ENCODE results near the gene RB1.

RB1 gene

DNA sequence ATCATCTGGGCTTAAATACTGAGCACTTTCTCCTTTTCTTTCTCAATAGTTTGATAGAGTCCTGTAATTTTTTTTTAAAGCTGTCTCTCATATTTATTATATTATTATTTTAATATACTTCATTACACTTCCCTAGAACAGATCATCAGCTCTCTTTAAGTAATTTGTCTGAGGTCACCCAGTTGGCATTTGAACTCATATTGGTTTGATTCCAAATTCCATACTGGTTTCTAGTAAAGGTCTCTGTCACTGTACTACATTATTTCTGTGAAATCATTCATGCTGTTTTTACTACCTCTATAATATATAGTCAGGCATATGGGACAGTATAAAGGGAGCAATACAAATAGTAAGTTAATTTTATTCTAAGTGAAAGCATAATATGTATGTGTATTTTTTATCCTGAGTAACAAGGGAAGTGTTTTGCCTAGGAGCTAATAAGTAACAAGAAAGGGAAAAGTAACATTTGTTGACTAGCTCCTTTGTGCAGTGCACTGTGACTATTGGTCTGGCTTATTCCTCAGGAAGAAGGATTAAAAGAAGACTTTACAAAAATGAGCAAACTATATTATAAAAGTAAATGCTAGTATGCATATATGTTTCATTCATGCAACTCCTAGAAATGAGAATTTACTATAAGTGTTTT is 95.0 kb downstream of the RB1 start:
- no peaks in the 10 kb centered on the region for H3K9me3 ChIP-seq (ENCODE audit: control insufficient read depth, low read length)
- H3K4me1 ChIP-seq, result no peaks in the 10 kb centered on the region
- H3K27ac ChIP-seq, result no peak overlapping the region
- H3K79me2 ChIP-seq, result no peaks in the 10 kb centered on the region
- H3K27me3 ChIP-seq (ENCODE audit: control insufficient read depth, insufficient read depth, low read length), result no peaks in the 10 kb centered on the region
- H3K4me3 ChIP-seq (ENCODE audit: low read depth, low read length), result no peak overlapping the region
- TF ChIP-seq, protein P1, sequence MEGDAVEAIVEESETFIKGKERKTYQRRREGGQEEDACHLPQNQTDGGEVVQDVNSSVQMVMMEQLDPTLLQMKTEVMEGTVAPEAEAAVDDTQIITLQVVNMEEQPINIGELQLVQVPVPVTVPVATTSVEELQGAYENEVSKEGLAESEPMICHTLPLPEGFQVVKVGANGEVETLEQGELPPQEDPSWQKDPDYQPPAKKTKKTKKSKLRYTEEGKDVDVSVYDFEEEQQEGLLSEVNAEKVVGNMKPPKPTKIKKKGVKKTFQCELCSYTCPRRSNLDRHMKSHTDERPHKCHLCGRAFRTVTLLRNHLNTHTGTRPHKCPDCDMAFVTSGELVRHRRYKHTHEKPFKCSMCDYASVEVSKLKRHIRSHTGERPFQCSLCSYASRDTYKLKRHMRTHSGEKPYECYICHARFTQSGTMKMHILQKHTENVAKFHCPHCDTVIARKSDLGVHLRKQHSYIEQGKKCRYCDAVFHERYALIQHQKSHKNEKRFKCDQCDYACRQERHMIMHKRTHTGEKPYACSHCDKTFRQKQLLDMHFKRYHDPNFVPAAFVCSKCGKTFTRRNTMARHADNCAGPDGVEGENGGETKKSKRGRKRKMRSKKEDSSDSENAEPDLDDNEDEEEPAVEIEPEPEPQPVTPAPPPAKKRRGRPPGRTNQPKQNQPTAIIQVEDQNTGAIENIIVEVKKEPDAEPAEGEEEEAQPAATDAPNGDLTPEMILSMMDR (IDR thresholded peaks at IDR 0.05), result no peak
- H2AFZ ChIP-seq, result no peak overlapping the region
- no peaks in the 10 kb centered on the region for H3K36me3 ChIP-seq (ENCODE audit: control insufficient read depth, insufficient read depth, low read length)
- H3K9ac ChIP-seq, result no peak overlapping the region
- H3K4me2 ChIP-seq (ENCODE audit: low read length), result no peak overlapping the region

DNA sequence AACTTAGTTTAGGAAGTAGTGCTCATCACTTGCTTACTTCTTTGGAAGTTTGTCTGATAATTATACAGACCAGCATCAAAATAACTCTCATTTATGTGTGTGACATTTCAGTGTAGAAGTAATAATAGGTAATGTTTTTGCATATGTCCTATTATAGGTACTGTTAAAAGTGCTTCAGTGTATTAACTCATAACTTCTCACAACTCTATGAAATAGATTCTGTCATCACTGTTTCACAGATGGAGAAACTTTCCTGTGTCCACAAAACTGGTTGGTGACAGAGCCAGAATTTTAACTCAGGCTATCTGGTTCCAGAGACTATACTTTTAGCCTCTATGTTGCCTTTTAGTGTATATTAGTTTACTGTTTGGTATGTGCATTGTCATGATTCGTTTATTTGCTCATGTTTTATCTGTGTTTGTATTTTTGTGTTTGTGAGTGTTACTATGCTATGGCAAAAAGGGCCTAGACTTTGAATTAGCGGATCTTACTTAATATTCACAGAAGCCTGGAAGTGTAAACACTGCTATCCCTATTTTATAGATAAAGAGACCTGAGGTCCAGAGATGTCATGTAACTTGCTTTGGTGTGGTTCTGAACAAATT is 96.6 kb downstream of the RB1 start:
- Histone ChIP-seq H3K9ac (no peak overlapping the region), H3K4me1 (no peaks in the 10 kb centered on the region), H3K79me2 (no peaks in the 10 kb centered on the region), H3K36me3 (ENCODE audit: control insufficient read depth, insufficient read depth, low read length) (no peaks in the 10 kb centered on the region), H3K9me3 (ENCODE audit: control insufficient read depth, low read length) (no peaks in the 10 kb centered on the region), H3K4me2 (ENCODE audit: low read length) (no peak overlapping the region), H3K27ac (peak overlapping the region; percentile 39), H3K4me3 (ENCODE audit: low read depth, low read length) (no peak overlapping the region), H3K27me3 (ENCODE audit: control insufficient read depth, insufficient read depth, low read length) (no peaks in the 10 kb centered on the region), H2AFZ (no peak overlapping the region)
- TF ChIP-seq, protein P1 (IDR thresholded peaks at IDR 0.05), result no peak

DNA sequence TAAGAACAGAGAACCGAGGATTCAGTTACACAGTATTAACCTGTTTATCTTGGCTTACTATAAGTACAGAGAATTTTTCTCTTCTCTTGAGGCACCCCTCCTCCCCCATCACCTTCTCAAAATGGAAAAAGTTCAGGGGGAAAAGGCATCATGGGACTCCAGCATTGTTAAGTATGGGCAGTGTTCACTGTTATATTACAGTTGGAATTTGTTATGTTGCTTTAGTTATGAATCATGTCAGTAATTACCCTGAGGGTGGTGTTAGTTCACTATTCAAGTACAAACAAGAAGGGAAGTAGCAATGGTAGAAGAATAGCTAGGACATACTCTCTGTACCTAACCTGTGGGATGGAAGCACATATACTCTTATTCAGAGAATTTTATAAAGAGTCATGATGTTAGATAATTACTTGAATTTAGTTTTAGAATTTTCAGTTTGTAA is 97.3 kb downstream of the RB1 start:
- H3K4me1 ChIP-seq, result no peaks in the 10 kb centered on the region
- no peaks in the 10 kb centered on the region for H3K79me2 ChIP-seq
- no peaks in the 10 kb centered on the region for H3K27me3 ChIP-seq (ENCODE audit: control insufficient read depth, insufficient read depth, low read length)
- H3K4me2 ChIP-seq (ENCODE audit: low read length), result no peak overlapping the region
- H3K9ac ChIP-seq, result no peak overlapping the region
- H3K27ac ChIP-seq, result peak overlapping the region; percentile 30
- no peak overlapping the region for H3K4me3 ChIP-seq (ENCODE audit: low read depth, low read length)
- no peaks in the 10 kb centered on the region for H3K36me3 ChIP-seq (ENCODE audit: control insufficient read depth, insufficient read depth, low read length)
- no peaks in the 10 kb centered on the region for H3K9me3 ChIP-seq (ENCODE audit: control insufficient read depth, low read length)
- TF ChIP-seq, protein P1 (IDR thresholded peaks at IDR 0.05), result no peak
- no peak overlapping the region for H2AFZ ChIP-seq

DNA sequence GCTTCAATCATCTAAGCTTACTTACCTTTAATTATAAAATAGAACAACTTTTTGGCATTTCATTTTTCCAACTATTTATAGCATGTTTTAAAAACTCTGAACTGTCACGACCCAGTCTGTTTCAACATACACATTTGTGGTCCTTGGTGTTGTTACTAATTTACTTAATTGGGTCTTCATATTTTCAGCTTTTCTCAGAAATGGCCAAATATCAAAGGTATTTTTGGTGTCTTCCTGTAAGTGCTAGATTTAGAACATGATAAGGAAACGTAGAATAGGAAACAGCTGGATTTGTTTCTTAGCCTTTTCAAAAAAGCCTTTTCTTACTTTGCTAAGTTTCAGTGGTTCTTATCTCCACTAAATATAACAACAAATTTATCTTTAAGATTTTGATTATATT is 97.9 kb downstream of the RB1 start:
- peak overlapping the region; percentile 30 for H3K27ac ChIP-seq

More for the DNA sequence above, 97.9 kb downstream of the RB1 start:
- Histone ChIP-seq H3K9me3 (ENCODE audit: control insufficient read depth, low read length) (no peaks in the 10 kb centered on the region), H3K27me3 (ENCODE audit: control insufficient read depth, insufficient read depth, low read length) (no peaks in the 10 kb centered on the region), H3K4me1 (no peaks in the 10 kb centered on the region), H3K4me3 (ENCODE audit: low read depth, low read length) (no peak overlapping the region), H3K4me2 (ENCODE audit: low read length) (no peak overlapping the region), H2AFZ (no peak overlapping the region), H3K79me2 (no peaks in the 10 kb centered on the region), H3K36me3 (ENCODE audit: control insufficient read depth, insufficient read depth, low read length) (no peaks in the 10 kb centered on the region), H3K9ac (no peak overlapping the region)
- TF ChIP-seq, protein P1 (IDR thresholded peaks at IDR 0.05), result no peak

All from parathyroid adenoma (tissue), 2 donors.